GM15510 (cell line): ENCODE results near the gene DBH.

Experiments used
- POLR2A ChIP-seq: IDR thresholded peaks from 3 replicates; pipeline ENCODE4 v1.6.1; 2011; ENCODE audit warnings: borderline replicate concordance; ENCODE audit not compliant: insufficient read length; ENCODE audit errors: extremely low read depth

DBH gene

DNA sequence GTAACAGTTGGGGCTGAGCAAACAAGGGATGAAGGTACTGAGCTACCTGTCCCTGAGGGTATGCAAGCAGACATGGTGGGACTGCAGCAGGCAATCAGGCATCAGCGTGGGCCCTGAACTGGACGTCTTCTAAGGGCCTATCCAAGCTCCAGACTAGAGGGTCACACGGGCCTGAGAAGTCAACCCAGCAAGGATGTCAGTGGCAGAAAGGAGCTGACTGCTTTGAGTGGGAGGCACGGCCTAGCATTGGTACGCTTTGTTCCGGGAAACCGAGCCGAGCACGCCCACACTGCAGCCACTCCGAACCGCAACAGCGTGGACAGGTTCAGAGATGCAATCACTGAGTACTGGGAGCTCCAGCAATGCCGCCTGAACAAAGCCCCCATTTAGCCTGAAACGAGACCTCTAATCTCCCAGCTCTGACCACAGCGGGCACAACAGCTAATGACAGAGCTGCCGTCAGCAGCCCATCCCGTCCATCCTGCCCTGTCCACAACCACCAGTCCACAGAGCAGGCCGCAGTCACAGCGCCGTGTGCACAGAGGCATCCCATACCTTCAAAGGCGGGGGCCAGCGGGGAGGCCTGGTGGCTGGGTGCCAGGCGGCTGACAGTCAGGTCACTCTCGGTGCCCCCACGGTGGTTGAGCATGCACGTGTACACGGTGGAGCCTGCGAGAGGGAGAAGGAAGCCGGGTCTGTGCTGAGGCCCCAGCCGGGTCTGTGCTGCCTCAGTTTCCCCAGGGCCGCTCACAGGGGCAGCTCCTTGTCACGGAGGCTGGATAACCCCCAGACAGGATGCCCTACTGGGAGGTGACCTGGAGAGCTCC, 57.8 kb downstream of the DBH start:
- no peak for TF ChIP-seq POLR2A

- no peak for TF ChIP-seq POLR2A
Measured at GRCh38 chr9:133694686-133695085, 58.5 kb downstream of the DBH start.

GRCh38 chr9:133696071-133696472, 59.9 kb downstream of the DBH start:
- TF ChIP-seq POLR2A = no peak

- TF ChIP-seq POLR2A = no peak
Measured at GRCh38 chr9:133699546-133699945, 63.4 kb downstream of the DBH start.

DNA sequence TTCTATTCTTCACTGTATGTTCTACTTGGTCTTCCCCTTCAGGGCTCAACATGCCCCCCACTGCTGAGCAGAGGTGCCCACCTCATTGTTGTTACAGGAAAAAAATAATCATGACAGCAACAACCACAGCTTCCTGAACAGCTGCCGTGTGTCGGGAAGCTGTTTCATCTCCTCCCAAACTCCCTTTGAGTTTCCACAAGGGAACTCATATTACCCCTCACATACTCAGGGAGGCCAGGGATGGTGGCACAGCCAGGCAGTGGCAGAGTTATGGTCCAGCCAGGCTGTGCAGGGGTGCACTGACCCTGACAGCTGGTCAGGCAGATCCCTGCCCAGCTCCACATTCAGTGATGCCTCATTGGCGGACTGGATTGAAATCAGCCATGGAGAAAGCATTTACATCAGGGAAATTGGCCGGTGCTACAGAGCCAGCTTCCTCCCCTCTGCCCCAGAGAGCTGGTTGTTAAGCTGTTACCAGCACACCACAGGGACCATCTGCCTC, 64.7 kb downstream of the DBH start:
- TF ChIP-seq POLR2A = no peak

DNA sequence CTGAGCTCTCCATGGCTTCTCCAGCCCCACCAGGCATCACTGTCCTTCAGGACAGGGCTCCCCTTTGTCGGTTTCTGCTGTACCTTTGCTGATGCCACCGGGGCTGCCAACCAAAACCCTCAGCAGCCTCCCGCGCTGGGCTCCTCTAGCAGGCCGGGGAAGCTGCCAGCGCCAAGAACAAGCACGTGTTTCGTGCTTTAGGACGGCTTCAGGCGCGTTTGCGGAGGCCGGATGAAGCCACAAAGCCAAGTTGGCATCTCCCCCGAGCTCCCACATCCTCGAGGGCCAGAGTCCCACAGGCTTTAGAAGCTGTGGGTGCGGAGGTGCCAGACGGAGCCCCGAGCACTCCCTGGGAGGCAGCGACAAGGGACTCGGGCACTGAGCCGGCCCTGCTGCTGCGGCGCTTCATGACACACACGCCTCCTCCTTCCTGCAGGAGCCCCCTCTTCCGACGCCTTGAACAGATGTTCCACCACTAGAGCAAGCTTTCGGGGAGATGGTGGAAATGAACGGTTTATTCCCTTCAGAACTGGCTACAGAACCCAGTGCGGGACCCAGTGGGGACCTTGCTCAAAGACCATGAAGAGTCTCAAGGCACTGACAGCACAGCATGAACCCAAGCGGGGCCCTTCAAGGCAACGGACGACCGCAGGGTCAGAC, 65.3 kb downstream of the DBH start:
- no peak for TF ChIP-seq POLR2A

DNA sequence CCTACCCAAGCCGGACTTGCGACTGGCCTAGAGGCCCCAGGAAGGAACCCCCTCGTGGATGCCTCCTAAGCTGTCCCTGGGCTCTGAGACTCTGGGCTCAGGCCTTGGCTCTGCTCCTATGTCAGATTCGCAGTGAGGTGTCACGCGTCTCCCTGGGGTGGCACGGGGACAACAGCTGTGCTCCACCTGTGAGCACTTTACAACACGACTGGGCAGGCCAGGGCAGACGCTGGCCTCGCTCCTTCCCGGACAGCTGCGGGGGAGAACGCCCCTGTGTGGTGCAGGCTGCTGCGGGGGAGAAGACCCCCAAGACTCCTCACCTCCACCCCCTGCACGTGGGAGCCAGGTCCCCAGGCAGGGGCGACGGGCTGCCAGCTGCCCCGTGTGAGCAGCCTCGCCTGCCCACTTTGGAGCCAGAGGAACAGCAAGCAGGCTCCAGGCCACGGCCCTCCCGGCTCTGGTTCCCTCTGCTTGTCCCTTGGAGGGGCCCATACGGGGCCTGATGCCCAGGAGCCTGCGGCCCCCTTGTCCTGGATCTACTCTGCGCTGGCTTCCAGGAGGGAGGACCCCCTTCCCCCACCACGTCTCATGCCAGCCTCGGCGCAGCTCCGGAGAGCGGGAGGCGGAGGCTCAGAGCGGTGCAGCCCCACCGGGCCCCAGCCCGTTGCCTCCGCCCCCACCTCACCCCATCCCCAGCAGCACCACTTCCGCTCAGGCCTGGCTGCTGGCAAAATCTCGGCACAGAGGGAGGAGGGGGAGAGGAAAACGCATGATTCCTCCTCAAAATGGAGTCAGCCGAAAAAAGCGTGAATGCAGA, 66.0 kb downstream of the DBH start:
- no peak for TF ChIP-seq POLR2A

GRCh38 chr9:133702798-133703590, 66.8 kb downstream of the DBH start:
- TF ChIP-seq POLR2A = no peak

- TF ChIP-seq POLR2A = no peak
Measured at GRCh38 chr9:133703591-133704399, 67.6 kb downstream of the DBH start.

GRCh38 chr9:133704711-133705181, 68.6 kb downstream of the DBH start:
- TF ChIP-seq POLR2A = no peak

- no peak for TF ChIP-seq POLR2A
Measured at GRCh38 chr9:133705576-133705975, 69.4 kb downstream of the DBH start.

DNA sequence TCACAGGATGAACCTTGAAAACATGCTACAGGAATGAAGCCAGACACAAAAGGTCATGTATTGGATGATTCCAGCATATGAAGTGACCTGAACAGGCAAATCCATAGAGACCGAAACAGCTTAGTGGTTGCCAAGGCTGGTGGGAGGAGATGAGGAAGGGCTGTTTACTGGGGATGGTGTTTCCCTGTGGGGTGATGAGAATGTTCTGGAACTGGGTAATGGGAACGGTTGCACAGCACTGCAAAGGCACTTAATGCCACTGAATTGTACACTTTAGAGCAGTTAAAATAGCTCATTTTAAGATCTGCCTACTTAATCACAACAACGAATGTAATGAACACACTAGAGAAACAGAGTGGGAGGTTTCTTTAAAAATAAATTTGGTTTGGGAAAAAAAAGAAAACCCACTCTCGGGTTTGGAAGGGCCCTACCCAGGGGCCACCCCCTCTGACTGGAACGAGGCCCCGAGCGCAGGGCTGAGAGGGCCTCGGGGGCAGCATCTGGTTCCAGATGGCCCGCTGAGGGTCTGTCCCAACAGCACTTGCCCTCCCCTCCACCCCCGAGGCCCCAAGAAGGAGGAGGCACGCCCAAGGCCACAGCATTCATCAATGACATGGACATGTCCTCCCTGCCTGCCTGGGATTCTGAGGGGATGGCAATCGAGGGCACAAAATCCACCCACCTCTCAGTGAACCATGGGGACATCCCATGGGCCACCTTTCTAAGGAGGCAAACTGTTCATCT, 70.3 kb downstream of the DBH start:
- TF ChIP-seq POLR2A = no peak
